Kidney tubule cell (primary cell): ENCODE results near the gene R3HCC1L.
"Not testable (repeated sequence)": the region's sequence is repeated elsewhere in the genome, so short reads cannot be mapped to it uniquely, and the experiment has no call there.

ENCODE experiments used
- DNase-seq: peaks from one replicate; pipeline ENCODE4 v3.0.0-alpha.2; 2018; ENCODE audit warnings: low spot score

Gene R3HCC1L

GRCh38 chr10:98131619-98132018 is 2.8 kb upstream of the R3HCC1L start:
- no peak for DNase-seq

- peak; percentile 28 for DNase-seq
Observed at GRCh38 chr10:98133075-98133752, 1.2 kb upstream of the R3HCC1L start.

GRCh38 chr10:98134117-98134430 is 383 bp upstream of the R3HCC1L start:
- DNase-seq, result no peak

- no peak for DNase-seq
Observed at GRCh38 chr10:98135222-98135899, 904 bp downstream of the R3HCC1L start.

GRCh38 chr10:98136775-98137174 is 2.3 kb downstream of the R3HCC1L start:
- not testable (repeated sequence) for DNase-seq

- no peak for DNase-seq
Observed at GRCh38 chr10:98138031-98138430, 3.6 kb downstream of the R3HCC1L start.

GRCh38 chr10:98139431-98139830 is 5.0 kb downstream of the R3HCC1L start:
- no peak for DNase-seq

- no peak for DNase-seq
Observed at GRCh38 chr10:98141484-98142073, 7.1 kb downstream of the R3HCC1L start.

GRCh38 chr10:98144985-98145384 is 10.5 kb downstream of the R3HCC1L start:
- DNase-seq, result no peak

GRCh38 chr10:98149858-98150257 is 15.4 kb downstream of the R3HCC1L start:
- DNase-seq, result no peak

- DNase-seq, result peak; percentile 81
Observed at GRCh38 chr10:98150544-98150943, 16.1 kb downstream of the R3HCC1L start.

- DNase-seq, result not testable (repeated sequence)
Observed at GRCh38 chr10:98152778-98153177, 18.3 kb downstream of the R3HCC1L start.

- DNase-seq, result not testable (repeated sequence)
Observed at GRCh38 chr10:98153213-98153958, 18.9 kb downstream of the R3HCC1L start.

- no peak for DNase-seq
Observed at GRCh38 chr10:98154076-98154475, 19.6 kb downstream of the R3HCC1L start.

- no peak for DNase-seq
Observed at GRCh38 chr10:98158576-98158975, 24.1 kb downstream of the R3HCC1L start.

GRCh38 chr10:98163941-98164340 is 29.5 kb downstream of the R3HCC1L start:
- no peak for DNase-seq

- DNase-seq, result no peak
Observed at GRCh38 chr10:98167191-98167590, 32.7 kb downstream of the R3HCC1L start.

GRCh38 chr10:98168147-98168546 is 33.7 kb downstream of the R3HCC1L start:
- DNase-seq, result peak; percentile 51

- no peak for DNase-seq
Observed at GRCh38 chr10:98168766-98169165, 34.3 kb downstream of the R3HCC1L start.

- DNase-seq, result no peak
Observed at GRCh38 chr10:98169379-98169778, 34.9 kb downstream of the R3HCC1L start.

- DNase-seq, result peak; percentile 63
Observed at GRCh38 chr10:98170249-98171117, 36.0 kb downstream of the R3HCC1L start.

- DNase-seq, result no peak
Observed at GRCh38 chr10:98172073-98172472, 37.6 kb downstream of the R3HCC1L start.
